K562 treated with DMSO at 1 percent for 24 hours (cell line): ENCODE measurements around the gene ZNF223. TPM values are rescaled to one million over a fixed set of nuclear protein-coding genes. Genes with fewer than 3 reads are reported as not detected.

Source experiments
- total RNA-seq: library from RNA; unstranded; fragments of 300-600 nt; gene quantifications from 2 replicates; pipeline ENCODE4 v1.2.3, GENCODE V29; 2022; ENCODE audit warnings: low read depth; ENCODE audit not compliant: insufficient read depth

The ZNF223 gene
- 1.5 and 1.6 TPM in 2 replicates for total RNA-seq

DNA sequence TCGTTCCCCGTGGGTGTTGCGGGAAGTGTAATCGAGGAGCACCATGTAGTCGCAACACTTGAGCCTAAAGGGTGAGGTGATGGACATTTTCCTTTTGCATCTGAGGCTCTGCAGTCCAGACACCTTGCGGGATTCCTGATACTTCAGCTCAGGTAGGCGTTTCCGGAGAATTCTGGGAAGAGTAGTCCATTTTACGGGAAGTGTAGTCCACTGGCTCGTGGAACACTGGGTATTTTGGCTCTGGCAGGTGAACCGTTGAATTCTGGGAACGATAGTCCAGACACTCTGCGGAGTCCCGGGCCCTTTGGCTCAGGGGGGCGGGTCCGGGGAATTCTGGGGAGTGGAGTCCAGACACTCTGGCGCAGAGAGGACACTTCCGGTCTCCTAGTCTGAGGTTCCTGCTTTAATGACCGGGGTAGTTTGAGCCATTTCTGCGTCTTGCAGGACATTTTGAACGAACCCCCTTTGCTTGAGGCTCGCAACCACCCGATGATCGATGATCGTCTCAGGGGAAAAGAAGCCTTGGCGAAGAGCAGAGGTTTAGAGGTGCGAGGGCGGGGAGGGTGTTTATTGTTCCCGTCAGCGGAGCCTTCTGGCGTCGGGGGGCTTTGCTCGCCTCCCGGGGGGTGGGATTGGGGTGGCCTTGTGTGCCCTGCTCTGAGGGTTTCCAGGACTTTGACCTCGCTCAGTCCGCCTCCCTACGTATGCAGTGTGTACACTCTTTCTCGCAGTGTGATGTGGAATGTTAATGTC is at the start of gene ZNF223:
ZNF223 (plus strand) TSS at position 387 of the 753 bp plus-strand sequence. CDS start 3,141 bp downstream, outside the sequence.

DNA sequence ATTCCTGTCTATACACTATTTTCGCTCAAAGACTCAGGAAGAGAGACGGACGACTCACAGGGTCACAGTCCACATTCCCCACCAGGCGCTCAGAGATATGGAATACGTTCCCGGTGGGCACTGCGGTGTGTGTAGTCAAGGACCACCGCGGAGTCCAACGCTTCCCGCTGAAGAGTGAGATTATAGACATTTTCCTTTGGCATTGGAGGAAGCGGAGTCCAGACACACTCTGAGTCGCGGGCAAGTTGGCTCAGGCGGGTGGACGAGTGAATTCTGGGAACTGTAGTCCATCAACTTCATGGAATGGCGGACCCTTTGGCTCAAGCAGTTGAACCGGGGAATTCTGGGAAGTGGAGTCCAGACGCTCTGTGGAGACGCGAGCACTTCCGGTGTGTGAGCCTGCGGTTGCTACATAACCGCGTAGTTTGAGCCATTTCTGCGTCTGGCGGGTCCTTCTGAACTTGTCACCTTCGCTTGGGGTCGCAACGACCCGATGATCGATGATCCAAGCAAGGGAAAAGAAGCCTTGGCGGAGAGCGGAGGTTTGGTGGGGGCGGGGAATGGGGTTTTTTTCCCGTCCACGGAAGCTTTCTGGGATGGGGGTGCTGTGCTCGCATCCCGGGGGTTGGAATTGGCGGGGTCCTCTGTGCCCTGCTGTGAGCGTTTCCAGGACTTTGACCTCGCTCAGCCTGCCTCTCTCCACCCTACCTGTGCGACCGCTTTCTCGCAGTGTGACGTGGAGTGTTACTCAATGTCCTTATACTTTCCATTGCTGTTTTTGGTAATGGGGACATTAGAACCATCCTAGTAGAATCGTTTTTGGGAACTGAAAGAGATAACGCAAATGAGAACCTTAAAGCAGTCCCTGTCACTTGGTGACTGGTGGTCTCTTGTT is 49.0 kb upstream of the ZNF223 start, which contains the start of gene ZNF230:
ZNF230 (plus strand) TSS at position 392 of the 895 bp plus-strand sequence. CDS start 4,122 bp downstream, outside the sequence.

DNA sequence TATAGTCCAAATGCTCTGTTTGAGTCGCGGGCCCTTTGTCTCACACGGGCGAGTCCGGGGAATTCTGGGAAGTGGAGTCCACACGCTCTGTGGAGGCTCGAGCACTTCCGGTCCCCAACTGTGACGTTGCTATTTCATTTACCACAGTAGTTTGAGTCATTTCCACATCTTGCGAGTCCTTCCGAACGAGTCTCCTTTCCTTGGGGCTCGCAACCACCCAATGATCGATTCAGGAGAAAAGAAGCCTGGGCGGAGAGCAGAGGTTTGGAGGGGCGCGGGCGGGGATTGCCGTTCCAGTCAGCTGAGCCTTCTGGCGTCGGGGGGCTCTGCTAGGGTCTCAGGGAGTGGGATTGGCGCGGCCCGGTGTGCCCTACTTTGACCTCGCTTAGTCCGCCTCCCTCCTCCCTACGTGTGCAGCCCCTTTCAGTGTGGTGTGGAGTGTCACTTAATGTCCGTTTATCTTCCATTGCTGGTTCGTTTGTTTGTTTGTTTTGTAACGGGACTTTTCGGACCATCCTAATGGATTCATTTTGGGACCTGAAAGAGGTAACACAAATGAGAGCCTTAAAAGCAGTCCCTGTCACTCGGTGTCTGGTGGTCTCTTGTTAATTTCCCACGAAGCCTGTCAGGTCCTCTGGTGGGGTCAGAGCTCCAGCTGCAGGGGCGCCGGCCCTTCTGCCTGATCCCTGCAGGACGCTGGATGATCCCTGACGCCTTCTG is 26.5 kb upstream of the ZNF223 start, which contains the start of gene ZNF222:
ZNF222 (plus strand) TSS at position 163 of the 720 bp plus-strand sequence; CDS start at position 221, 58 bp downstream.

DNA sequence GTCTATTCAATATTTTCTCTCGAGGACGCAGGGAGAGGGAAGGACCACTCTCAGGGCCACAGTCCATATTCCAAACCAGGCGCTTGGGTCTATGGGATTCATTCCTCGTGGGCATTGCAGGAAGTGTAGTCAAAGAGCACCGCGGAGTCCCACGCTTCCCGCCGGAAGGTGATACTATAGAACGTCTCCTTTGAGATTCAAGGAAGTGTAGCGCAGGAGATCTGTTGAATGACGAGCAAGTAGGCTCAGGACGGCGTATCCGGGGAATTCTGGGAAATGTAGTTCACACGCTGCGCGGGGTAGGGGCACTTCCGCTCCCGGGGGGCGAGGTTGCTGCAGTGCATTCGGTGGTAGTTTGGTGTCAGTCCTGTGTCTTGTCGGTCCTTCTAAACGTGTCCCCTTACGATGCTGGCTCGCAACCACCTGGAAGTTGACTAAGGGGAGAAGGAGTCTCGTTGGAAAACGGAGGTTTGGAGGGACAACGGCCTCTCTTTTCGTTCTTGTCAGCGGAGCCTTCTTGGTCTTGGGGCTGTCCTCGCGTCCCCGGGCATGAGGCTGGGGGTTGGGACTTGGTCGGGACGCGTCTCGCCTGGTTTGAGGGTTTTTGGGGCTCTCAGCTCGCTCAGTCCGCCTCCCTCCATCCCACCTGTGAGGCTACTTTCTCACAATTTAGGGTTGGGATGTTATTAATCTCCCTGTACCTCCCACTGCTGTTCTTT is 20.1 kb downstream of the ZNF223 start, which contains the start of gene ZNF284:
ZNF284 (plus strand) TSS at position 336 of the 719 bp plus-strand sequence. CDS start 4,231 bp downstream, outside the sequence.

DNA sequence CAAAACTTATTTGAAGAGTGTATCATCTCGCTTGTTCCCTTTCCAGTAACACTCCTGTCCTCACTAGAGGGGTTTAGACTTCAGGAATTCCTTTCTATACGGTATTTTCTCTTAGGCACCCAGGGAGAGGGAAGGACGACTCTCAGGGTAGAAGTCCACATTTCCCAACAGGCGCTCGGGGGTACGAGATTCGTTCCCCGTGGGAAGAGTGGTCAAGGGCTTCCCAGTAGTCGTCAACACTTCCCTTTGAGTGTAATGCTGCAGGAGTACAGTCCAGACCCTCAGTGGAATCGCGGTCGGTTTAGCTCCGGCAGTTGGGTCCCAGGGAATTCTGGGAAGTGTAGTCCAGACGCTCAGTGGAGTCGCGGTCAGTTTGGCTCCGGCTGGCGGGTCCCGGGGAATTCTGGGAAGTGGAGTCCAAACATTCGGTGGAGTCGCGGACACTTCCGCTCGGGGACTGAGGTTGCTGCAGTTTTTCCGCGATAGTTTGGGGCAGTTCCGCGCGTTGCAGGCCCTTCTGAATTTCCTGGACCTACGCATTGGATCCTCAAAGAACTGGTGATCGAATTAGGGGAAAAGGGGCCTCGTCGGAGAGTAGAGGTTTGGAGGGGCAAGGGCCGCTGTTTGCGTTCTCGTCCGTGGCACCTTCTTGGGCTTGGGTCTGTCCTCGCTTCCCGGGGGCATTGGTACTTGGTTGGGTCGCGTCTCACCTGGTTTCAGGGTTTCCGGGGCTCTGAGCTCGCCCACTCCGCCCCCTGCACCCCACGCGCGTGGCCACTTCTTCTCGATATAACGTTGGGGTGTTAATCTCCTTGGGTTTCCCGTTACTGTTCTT is 42.3 kb downstream of the ZNF223 start, which contains the start of gene ZNF224:
ZNF224 (plus strand) TSS at position 431 of the 835 bp plus-strand sequence. CDS start 3,513 bp downstream, outside the sequence.

DNA sequence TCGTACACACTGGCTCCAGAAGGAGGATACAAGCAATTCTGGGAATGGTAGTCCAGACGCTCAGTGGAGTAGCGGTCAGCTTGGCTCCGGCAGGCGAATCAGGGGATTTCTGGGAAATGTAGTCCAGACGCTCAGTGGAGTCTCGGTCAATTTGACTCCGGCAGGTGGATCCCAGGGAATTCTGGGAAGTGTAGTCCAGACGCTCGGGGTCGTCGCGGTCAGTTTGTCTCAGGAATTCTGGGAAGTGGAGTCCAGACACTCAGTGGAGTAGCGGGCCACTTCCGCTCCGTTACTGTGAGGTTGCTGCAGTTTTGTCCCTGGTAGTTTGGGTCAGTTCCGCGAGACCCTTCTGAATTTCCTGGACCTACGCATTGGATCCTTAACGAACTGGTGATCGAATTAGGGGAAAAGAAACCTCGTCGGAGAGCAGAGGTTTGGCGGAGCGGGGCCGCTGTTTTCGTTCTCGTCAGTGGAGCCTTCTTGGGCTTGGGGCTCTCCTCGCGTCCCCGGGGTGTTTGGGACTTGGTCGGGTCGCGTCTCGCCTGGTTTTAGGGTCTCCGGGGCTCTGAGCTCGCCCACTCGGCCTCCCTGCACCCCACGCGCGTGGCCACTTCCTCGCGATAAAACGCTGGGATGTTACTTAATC is 61.4 kb downstream of the ZNF223 start, which contains the start of gene ZNF225:
ZNF225 (plus strand) TSS at position 262 of the 646 bp plus-strand sequence. CDS start 2,429 bp downstream, outside the sequence.

Other genes starting within 250 kb of the ZNF223 start
- 0.42 and 0.65 TPM in 2 replicates for gene LYPD5, start 249.6 kb upstream of the ZNF223 start, total RNA-seq
- 2.8 and 4.5 TPM in 2 replicates for gene ZNF283, start 224.7 kb upstream of the ZNF223 start, total RNA-seq
- 0.95 and 3.1 TPM in 2 replicates for gene ZNF404, start 168.1 kb upstream of the ZNF223 start, total RNA-seq
- gene ZNF45, start 116.8 kb upstream of the ZNF223 start, total RNA-seq = 3.9 and 6.3 TPM in 2 replicates
- gene ZNF221, start 100.8 kb upstream of the ZNF223 start, total RNA-seq = 0.38 and 0.61 TPM in 2 replicates
- gene ZNF155, start 67.8 kb upstream of the ZNF223 start, total RNA-seq = 0.46 TPM in 1 of 2 replicates, not detected in the other
- gene ZNF230, start 49.1 kb upstream of the ZNF223 start, total RNA-seq = 0.96 and 1.4 TPM in 2 replicates
- gene ZNF222, start 26.7 kb upstream of the ZNF223 start, total RNA-seq = 2.1 and 3.5 TPM in 2 replicates
- 0.27 TPM in 1 of 2 replicates, not detected in the other for gene ZNF284, start 20.1 kb downstream of the ZNF223 start, total RNA-seq
- 4.0 and 8.9 TPM in 2 replicates for gene ZNF224, start 42.3 kb downstream of the ZNF223 start, total RNA-seq
- 1.1 and 2.1 TPM in 2 replicates for gene ZNF225, start 61.4 kb downstream of the ZNF223 start, total RNA-seq
- 0.76 and 1.4 TPM in 2 replicates for gene ZNF234, start 89.5 kb downstream of the ZNF223 start, total RNA-seq
- 8.8 and 10.9 TPM in 2 replicates for gene ZNF226, start 113.1 kb downstream of the ZNF223 start, total RNA-seq
- 7.1 and 10.7 TPM in 2 replicates for gene ZNF227, start 160.5 kb downstream of the ZNF223 start, total RNA-seq
- 0.71 and 1.4 TPM in 2 replicates for gene ZNF233, start 207.8 kb downstream of the ZNF223 start, total RNA-seq